Naive B cell (primary cell): Measurements from ENCODE around the gene GINS1. TPM values are rescaled to one million over a fixed set of nuclear protein-coding genes. Genes with fewer than 3 reads are reported as not detected.

Experiments
- ATAC-seq, 2 donors: fragments of 150-1000 bp; cut with Tn5 transposase; 2 replicates each; pipeline ENCODE4 v1.10.0; 2021; ENCODE audit warnings: low read depth in 2 of 2, mild to moderate bottlenecking in 2 of 2, moderate library complexity in 2 of 2
- DNase-seq: peaks from one replicate; pipeline ENCODE4 v3.0.0; 2022
- H3K27ac Mint-ChIP-seq, 6 donors: one replicate each; pipeline ENCODE4 v1.8.0; 2020 to 2022; ENCODE audit warnings: mild to moderate bottlenecking in 6 of 6, mixed read lengths in 6 of 6, moderate library complexity in 5 of 6, inconsistent platforms in 2 of 6
- H3K27me3 Mint-ChIP-seq, 3 donors: one replicate each; pipeline ENCODE4 v1.8.0; 2021 to 2022; ENCODE audit warnings: mixed read lengths in 3 of 3, mild to moderate bottlenecking in 1 of 3
- H3K36me3 Mint-ChIP-seq, 2 donors: one replicate each; pipeline ENCODE4 v1.8.0; 2020 to 2022; ENCODE audit warnings: mixed read lengths in 2 of 2, inconsistent platforms in 1 of 2, mild to moderate bottlenecking in 1 of 2
- H3K4me1 Mint-ChIP-seq, 3 donors: one replicate each; pipeline ENCODE4 v1.8.0; 2020 to 2022; ENCODE audit warnings: mixed read lengths in 3 of 3, inconsistent platforms in 1 of 3, mild to moderate bottlenecking in 1 of 3, moderate library complexity in 1 of 3
- H3K4me3 Mint-ChIP-seq, 8 donors: one replicate each; pipeline ENCODE4 v1.8.0; 2020 to 2022; ENCODE audit warnings: mild to moderate bottlenecking in 8 of 8, mixed read lengths in 8 of 8, moderate library complexity in 8 of 8, inconsistent platforms in 2 of 8
- H3K9me3 Mint-ChIP-seq, 7 donors: one replicate each; pipeline ENCODE4 v1.8.0; 2020 to 2022; ENCODE audit warnings: mixed read lengths in 7 of 7, mild to moderate bottlenecking in 5 of 7, inconsistent platforms in 2 of 7, moderate library complexity in 1 of 7
- polyA plus RNA-seq, 6 donors: library from polyadenylated mRNA; unstranded; fragments of 300-500 nt; fragmentation: Illumina TruSeq; gene quantifications; one replicate each; pipeline ENCODE4 v1.2.3, GENCODE V29; 2021; ENCODE audit warnings: low read depth in 6 of 6

Gene GINS1
- 1 to 10 TPM; 1.1 to 3.4 (median 1.8) TPM for polyA plus RNA-seq

GRCh38 chr20:25407311-25408169 lies at the start of gene GINS1:
Gene GINS1, plus strand, starts transcription at chr20:25407673. Its CDS starts 148 bp downstream, at chr20:25407821.
- Mint-ChIP-seq H3K27me3 (no peaks in the 10 kb centered on the region), H3K36me3 (peaks cover 6 to 19% of the 10 kb centered on the region in 2 donors), H3K27ac (peak within 1 kb of the TSS in 5 of 6 donors; percentile 75 to 96 (median 86)), H3K9me3 (peaks cover 11 to 21% (median 12%) of the 10 kb centered on the region in 7 donors), H3K4me1 (peaks cover 16 to 21% (median 20%) of the 10 kb centered on the region in 3 donors), H3K4me3 (peak within 1 kb of the TSS; percentile 87 to 97 (median 92))
- ATAC-seq (peak; percentile 81 to 87), DNase-seq (peak; percentile 65)

GRCh38 chr20:25360631-25361286 lies 46.7 kb upstream of the GINS1 start:
- H3K9me3 Mint-ChIP-seq, result no peaks in the 10 kb centered on the region
- peaks cover 15 to 39% (median 29%) of the 10 kb centered on the region in 3 donors for H3K4me1 Mint-ChIP-seq
- H3K27ac Mint-ChIP-seq, result peak overlapping the region in 5 of 6 donors; percentile 58 to 76 (median 68)
- H3K36me3 Mint-ChIP-seq, result no peaks in the 10 kb centered on the region
- peak overlapping the region in 7 of 8 donors; percentile 10 to 73 (median 66) for H3K4me3 Mint-ChIP-seq
- DNase-seq, result peak; percentile 6
- peak; percentile 64 to 65 for ATAC-seq
- no peaks in the 10 kb centered on the region for H3K27me3 Mint-ChIP-seq

- no peak for ATAC-seq
- no peak for DNase-seq
- no peaks in the 10 kb centered on the region for H3K27me3 Mint-ChIP-seq
- H3K4me3 Mint-ChIP-seq, result peak overlapping the region in 3 of 8 donors; percentile 44 to 70 (median 50)
- no peaks in the 10 kb centered on the region for H3K9me3 Mint-ChIP-seq
- peaks cover 14 to 34% (median 29%) of the 10 kb centered on the region in 3 donors for H3K4me1 Mint-ChIP-seq
- H3K27ac Mint-ChIP-seq, result peak overlapping the region in 3 of 6 donors; percentile 6 to 74 (median 49)
- H3K36me3 Mint-ChIP-seq, result no peaks in the 10 kb centered on the region
These were observed 46.2 kb upstream of the GINS1 start for GRCh38 chr20:25361287-25361683.

DNA sequence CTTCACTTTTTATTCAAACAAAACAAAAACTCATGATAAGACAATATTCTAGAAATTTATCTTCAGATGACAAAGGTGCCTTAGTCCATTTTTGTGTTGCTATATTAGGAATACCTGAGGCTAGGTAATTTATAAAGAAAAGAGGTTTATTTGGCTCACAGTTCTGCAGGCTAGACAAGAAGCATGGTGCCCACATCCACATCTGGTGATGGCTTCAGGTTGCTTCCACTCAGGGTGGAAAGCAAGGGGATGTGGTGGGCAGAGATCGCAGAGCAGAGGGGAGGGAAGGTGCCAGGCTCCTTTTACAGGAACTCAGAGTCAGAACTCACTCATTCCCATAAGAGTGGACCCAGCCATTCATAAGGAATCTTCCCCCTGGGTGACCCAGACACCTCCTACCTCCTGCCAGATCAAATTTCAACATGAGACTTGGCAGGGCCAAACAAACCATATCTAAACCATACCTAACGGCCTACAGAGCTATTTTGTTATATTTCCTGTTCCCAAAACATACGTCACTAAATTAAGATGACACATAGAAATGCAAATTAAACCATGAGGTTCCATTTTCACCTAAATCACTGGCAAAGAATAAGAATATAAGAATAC lies 43.2 kb upstream of the GINS1 start:
- H3K4me3 Mint-ChIP-seq, result no peak overlapping the region
- H3K36me3 Mint-ChIP-seq, result no peaks in the 10 kb centered on the region
- no peaks in the 10 kb centered on the region for H3K9me3 Mint-ChIP-seq
- H3K4me1 Mint-ChIP-seq, result peaks cover 9 to 24% (median 18%) of the 10 kb centered on the region in 3 donors
- H3K27ac Mint-ChIP-seq, result peak overlapping the region in 1 of 6 donors; percentile 18
- H3K27me3 Mint-ChIP-seq, result no peaks in the 10 kb centered on the region
- no peak for DNase-seq
- no peak for ATAC-seq

GRCh38 chr20:25364879-25365699 lies 42.4 kb upstream of the GINS1 start:
- H3K27me3 Mint-ChIP-seq, result no peaks in the 10 kb centered on the region
- no peak for DNase-seq
- H3K4me1 Mint-ChIP-seq, result peaks cover 9 to 24% (median 18%) of the 10 kb centered on the region in 3 donors
- H3K9me3 Mint-ChIP-seq, result no peaks in the 10 kb centered on the region
- ATAC-seq, result no peak
- H3K36me3 Mint-ChIP-seq, result no peaks in the 10 kb centered on the region
- H3K27ac Mint-ChIP-seq, result no peak overlapping the region
- H3K4me3 Mint-ChIP-seq, result no peak overlapping the region

- Mint-ChIP-seq H3K4me1 (peaks cover 14 to 26% (median 19%) of the 10 kb centered on the region in 3 donors), H3K4me3 (no peak overlapping the region), H3K27ac (no peak overlapping the region), H3K36me3 (peaks cover 0 to 1% of the 10 kb centered on the region in 2 donors), H3K27me3 (no peaks in the 10 kb centered on the region), H3K9me3 (no peaks in the 10 kb centered on the region)
- DNase-seq (no peak), ATAC-seq (no peak)
These were observed 38.9 kb upstream of the GINS1 start for GRCh38 chr20:25368526-25368925.

GRCh38 chr20:25368976-25369375 lies 38.5 kb upstream of the GINS1 start:
- peaks cover 0 to 4% of the 10 kb centered on the region in 2 donors for H3K36me3 Mint-ChIP-seq
- H3K9me3 Mint-ChIP-seq, result no peaks in the 10 kb centered on the region
- no peaks in the 10 kb centered on the region for H3K27me3 Mint-ChIP-seq
- H3K4me3 Mint-ChIP-seq, result no peak overlapping the region
- peaks cover 14 to 26% (median 19%) of the 10 kb centered on the region in 3 donors for H3K4me1 Mint-ChIP-seq
- H3K27ac Mint-ChIP-seq, result peak overlapping the region in 1 of 6 donors; percentile 30
- DNase-seq (no peak), ATAC-seq (no peak)

- Mint-ChIP-seq H3K36me3 (peaks cover 0 to 4% of the 10 kb centered on the region in 2 donors), H3K9me3 (no peaks in the 10 kb centered on the region), H3K27me3 (no peaks in the 10 kb centered on the region), H3K27ac (peak overlapping the region in 1 of 6 donors; percentile 30), H3K4me3 (no peak overlapping the region), H3K4me1 (peaks cover 14 to 26% (median 19%) of the 10 kb centered on the region in 3 donors)
- no peak for DNase-seq
- no peak for ATAC-seq
These were observed 37.9 kb upstream of the GINS1 start for GRCh38 chr20:25369529-25369928.

GRCh38 chr20:25369971-25370370 lies 37.5 kb upstream of the GINS1 start:
- H3K4me3 Mint-ChIP-seq, result no peak overlapping the region
- no peak for ATAC-seq
- DNase-seq, result no peak
- H3K9me3 Mint-ChIP-seq, result no peaks in the 10 kb centered on the region
- peaks cover 0 to 4% of the 10 kb centered on the region in 2 donors for H3K36me3 Mint-ChIP-seq
- H3K27me3 Mint-ChIP-seq, result no peaks in the 10 kb centered on the region
- H3K4me1 Mint-ChIP-seq, result peaks cover 14 to 26% (median 21%) of the 10 kb centered on the region in 3 donors
- peak overlapping the region in 1 of 6 donors; percentile 60 for H3K27ac Mint-ChIP-seq

- H3K27me3 Mint-ChIP-seq, result no peaks in the 10 kb centered on the region
- ATAC-seq (no peak), DNase-seq (no peak)
- H3K36me3 Mint-ChIP-seq, result peaks cover 0 to 4% of the 10 kb centered on the region in 2 donors
- no peaks in the 10 kb centered on the region for H3K9me3 Mint-ChIP-seq
- peak overlapping the region in 1 of 8 donors; percentile 5 for H3K4me3 Mint-ChIP-seq
- H3K27ac Mint-ChIP-seq, result peak overlapping the region in 1 of 6 donors; percentile 33
- H3K4me1 Mint-ChIP-seq, result peaks cover 15 to 22% (median 21%) of the 10 kb centered on the region in 3 donors
These were observed 34.7 kb upstream of the GINS1 start for GRCh38 chr20:25372584-25373336.

DNA sequence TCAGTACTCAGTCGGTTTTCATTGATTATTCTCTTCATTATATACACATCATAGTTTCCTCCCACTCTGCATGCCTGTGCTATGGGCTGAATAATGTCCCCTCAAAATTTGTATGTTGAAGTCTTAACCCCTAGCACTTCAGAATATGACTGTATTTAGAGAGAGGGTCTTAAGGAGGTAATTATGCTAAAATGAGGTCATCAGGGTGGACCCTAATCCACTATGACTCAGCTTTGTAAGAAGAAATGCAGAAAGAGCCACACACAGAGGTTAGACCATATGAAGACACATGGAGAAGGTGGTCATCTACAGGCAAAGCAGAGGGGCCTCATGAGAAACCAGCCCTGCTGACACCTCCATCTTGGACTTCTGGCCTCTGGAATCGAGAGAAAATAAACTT lies 32.6 kb upstream of the GINS1 start:
- Mint-ChIP-seq H3K27ac (no peak overlapping the region), H3K36me3 (peaks cover 4 to 10% of the 10 kb centered on the region in 2 donors), H3K9me3 (no peaks in the 10 kb centered on the region), H3K4me1 (peaks cover 28 to 36% (median 32%) of the 10 kb centered on the region in 3 donors), H3K27me3 (no peaks in the 10 kb centered on the region), H3K4me3 (no peak overlapping the region)
- no peak for ATAC-seq
- no peak for DNase-seq

GRCh38 chr20:25376236-25376635 lies 31.2 kb upstream of the GINS1 start:
- no peaks in the 10 kb centered on the region for H3K9me3 Mint-ChIP-seq
- ATAC-seq (no peak), DNase-seq (no peak)
- H3K4me1 Mint-ChIP-seq, result peaks cover 19 to 42% (median 36%) of the 10 kb centered on the region in 3 donors
- H3K4me3 Mint-ChIP-seq, result no peak overlapping the region
- H3K27ac Mint-ChIP-seq, result no peak overlapping the region
- no peaks in the 10 kb centered on the region for H3K27me3 Mint-ChIP-seq
- H3K36me3 Mint-ChIP-seq, result peaks cover 4 to 10% of the 10 kb centered on the region in 2 donors
